Neural progenitor cell (in vitro differentiated cells): ENCODE data around the gene ACYP2.

Source experiments
- EZH2phosphoT487 ChIP-seq: fragments of 200-600 bp; sonication (generic); IDR thresholded peaks from 2 replicates; pipeline ENCODE4 v1.6.1; 2017; ENCODE audit warnings: antibody characterized with exemption
- TF ChIP-seq, protein P1 (sequence below): fragments of 200-600 bp; sonication (generic); IDR thresholded peaks from 2 replicates; pipeline ENCODE4 v1.5.1; 2017; ENCODE audit warnings: antibody characterized with exemption, mild to moderate bottlenecking

DNA sequence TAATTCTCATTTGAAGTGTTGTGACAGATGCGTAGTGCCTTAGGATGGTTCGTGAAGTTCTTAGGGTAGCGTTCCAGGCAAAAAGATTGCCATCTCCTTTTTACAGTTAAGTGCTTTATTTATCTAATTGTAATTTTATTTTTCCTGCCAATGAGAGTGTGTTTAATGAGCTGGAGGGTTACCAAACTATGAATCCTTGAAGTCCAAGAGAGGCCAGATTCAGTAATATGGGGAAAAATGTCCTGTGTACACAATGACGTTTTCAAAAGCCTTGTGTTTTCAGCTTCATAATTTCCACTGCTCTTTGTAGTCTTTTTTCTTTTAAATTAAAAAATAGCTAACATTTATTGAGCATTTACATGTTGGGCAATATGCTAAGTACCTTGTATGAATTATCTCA, 23.8 kb downstream of the ACYP2 start:
- TF ChIP-seq, protein P1, sequence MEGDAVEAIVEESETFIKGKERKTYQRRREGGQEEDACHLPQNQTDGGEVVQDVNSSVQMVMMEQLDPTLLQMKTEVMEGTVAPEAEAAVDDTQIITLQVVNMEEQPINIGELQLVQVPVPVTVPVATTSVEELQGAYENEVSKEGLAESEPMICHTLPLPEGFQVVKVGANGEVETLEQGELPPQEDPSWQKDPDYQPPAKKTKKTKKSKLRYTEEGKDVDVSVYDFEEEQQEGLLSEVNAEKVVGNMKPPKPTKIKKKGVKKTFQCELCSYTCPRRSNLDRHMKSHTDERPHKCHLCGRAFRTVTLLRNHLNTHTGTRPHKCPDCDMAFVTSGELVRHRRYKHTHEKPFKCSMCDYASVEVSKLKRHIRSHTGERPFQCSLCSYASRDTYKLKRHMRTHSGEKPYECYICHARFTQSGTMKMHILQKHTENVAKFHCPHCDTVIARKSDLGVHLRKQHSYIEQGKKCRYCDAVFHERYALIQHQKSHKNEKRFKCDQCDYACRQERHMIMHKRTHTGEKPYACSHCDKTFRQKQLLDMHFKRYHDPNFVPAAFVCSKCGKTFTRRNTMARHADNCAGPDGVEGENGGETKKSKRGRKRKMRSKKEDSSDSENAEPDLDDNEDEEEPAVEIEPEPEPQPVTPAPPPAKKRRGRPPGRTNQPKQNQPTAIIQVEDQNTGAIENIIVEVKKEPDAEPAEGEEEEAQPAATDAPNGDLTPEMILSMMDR, result no peak
- no peak for TF ChIP-seq EZH2phosphoT487
